A673 (cell line): ENCODE results near the gene OBSCN. TPM values are rescaled to one million over a fixed set of nuclear protein-coding genes. Genes with fewer than 3 reads are reported as not detected.
"Not testable (repeated sequence)": the region's sequence is repeated elsewhere in the genome, so short reads cannot be mapped to it uniquely, and the experiment has no call there.

Source experiments
- BruUV-seq: library from RNA; stranded (reverse); fragments of 400-500 nt; replicated peaks from 2 replicates; lab custom pipeline; 2021; lab: Mats Ljungman, UMichigan
- CTCF ChIA-PET: fragments of 300-600 bp; sonication (Branson Sonifier 250); formaldehyde crosslinking; loops from one replicate; lab custom pipeline; 2022; ENCODE audit warnings: antibody characterized with exemption; lab: Charles Lee
- POLR2A ChIA-PET: fragments of 300-600 bp; sonication (Branson Sonifier 250); formaldehyde crosslinking; loops from one replicate; lab custom pipeline; 2022; ENCODE audit warnings: antibody characterized with exemption; ENCODE audit not compliant: low non-redundant PET; lab: Charles Lee
- DNase-seq: peaks from one replicate; pipeline ENCODE4 v3.0.0-alpha.2; 2015; ENCODE audit warnings: low spot score
- H3K27ac ChIP-seq: fragments of 200-600 bp; sonication (generic); 2 replicates; pipeline ENCODE4 v1.5.1; 2016; ENCODE audit warnings: mixed run types, low read depth, mild to moderate bottlenecking, mixed read lengths, antibody characterized with exemption, low read length; ENCODE audit not compliant: poor library complexity, severe bottlenecking
- H3K27me3 ChIP-seq: fragments of 200-600 bp; sonication (generic); replicated peaks from 2 replicates; pipeline ENCODE4 v1.6.1; 2017; ENCODE audit warnings: mixed run types, low read depth, mild to moderate bottlenecking, mixed read lengths, antibody characterized with exemption, low read length; ENCODE audit not compliant: insufficient read depth, poor library complexity
- H3K36me3 ChIP-seq: fragments of 200-600 bp; sonication (generic); 2 replicates; pipeline ENCODE4 v1.6.1; 2016; ENCODE audit warnings: mixed run types, mild to moderate bottlenecking, mixed read lengths, antibody characterized with exemption, low read length; ENCODE audit not compliant: insufficient read depth, poor library complexity, severe bottlenecking
- H3K4me1 ChIP-seq: fragments of 200-600 bp; sonication (generic); 2 replicates; pipeline ENCODE4 v1.6.1; 2017; ENCODE audit warnings: mixed run types, mild to moderate bottlenecking, mixed read lengths, antibody characterized with exemption, low read length; ENCODE audit not compliant: insufficient read depth, poor library complexity, severe bottlenecking
- H3K4me3 ChIP-seq: fragments of 200-600 bp; sonication (generic); 2 replicates; pipeline ENCODE4 v1.5.1; 2016; ENCODE audit warnings: low read depth, mixed run types, mild to moderate bottlenecking, mixed read lengths, low read length; ENCODE audit not compliant: poor library complexity, severe bottlenecking
- H3K9me3 ChIP-seq: fragments of 200-600 bp; sonication (generic); 2 replicates; pipeline ENCODE4 v1.6.1; 2016; ENCODE audit warnings: mixed run types, low read depth, mild to moderate bottlenecking, mixed read lengths, antibody characterized with exemption, low read length; ENCODE audit not compliant: poor library complexity, severe bottlenecking
- EZH2 ChIP-seq: fragments of 200-600 bp; sonication (generic); IDR thresholded peaks from 2 replicates; pipeline ENCODE4 v1.6.1; 2017; ENCODE audit warnings: borderline replicate concordance, low read depth, mild to moderate bottlenecking, mixed read lengths, antibody characterized with exemption, low read length; ENCODE audit not compliant: poor library complexity, severe bottlenecking
- intact Hi-C: fragments of 100-400 bp; cut with micrococcal nuclease; formaldehyde crosslinking; loops from one replicate; pipeline ENCODE4 v1.10.0; 2022; ENCODE audit not compliant: unreplicated experiment
- total RNA-seq: library from RNA; stranded (reverse); gene quantifications from 2 replicates; pipeline ENCODE4 v1.2.3, GENCODE V29; 2021
- TF ChIP-seq, protein P1 (sequence below): fragments of 300-800, 200-600 bp; sonication (generic); conservative IDR thresholded peaks from 2 replicates; pipeline ENCODE4 v1.5.1; 2017; ENCODE audit warnings: low read depth, mild to moderate bottlenecking, antibody characterized with exemption, low read length, moderate library complexity, mixed read lengths

OBSCN gene
- total RNA-seq, 1 experiment from 2014 or later: 37.7 TPM

DNA sequence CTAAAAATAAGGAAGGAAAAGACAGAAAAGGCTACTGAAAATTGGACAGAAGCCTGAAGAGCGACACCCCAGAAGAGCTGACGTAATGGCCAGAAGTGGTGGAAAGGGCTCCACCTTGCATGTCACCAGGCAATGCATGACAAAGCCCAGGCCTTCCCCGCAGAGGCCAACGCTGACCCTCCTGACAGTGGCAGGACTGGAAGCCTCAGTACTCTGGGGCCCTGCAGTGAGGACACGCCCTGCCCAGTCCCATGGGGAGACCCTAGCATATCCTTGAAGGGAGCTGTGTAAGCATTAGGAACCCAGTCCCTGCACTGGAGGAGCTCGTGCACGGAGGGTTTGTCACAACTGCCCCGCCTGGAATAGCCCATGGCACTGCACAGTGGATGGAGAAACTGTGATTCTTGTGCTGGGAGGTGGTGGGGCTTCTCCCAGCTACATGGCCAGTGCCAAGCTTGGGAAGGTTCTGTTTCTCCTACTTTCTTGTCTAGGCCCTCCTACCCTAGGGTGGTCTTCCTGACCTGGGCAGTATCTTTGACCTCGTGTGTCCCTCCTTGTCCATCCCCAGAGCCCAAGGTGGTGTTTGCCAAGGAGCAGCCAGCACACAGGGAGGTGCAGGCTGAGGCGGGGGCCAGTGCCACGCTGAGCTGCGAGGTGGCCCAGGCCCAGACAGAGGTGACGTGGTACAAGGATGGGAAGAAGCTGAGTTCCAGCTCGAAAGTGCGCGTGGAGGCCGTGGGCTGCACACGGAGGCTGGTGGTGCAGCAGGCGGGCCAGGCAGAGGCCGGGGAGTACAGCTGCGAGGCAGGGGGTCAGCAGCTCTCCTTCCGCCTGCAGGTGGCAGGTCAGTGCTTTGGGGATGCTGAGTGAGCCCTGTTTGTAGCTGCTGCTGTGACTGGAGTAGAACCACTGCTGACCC, 60.4 kb downstream of the OBSCN start:
- ChIA-PET CTCF (interaction anchor here (0.6 kb wide), 1 partner anchor 197 kb away, joined by 3 read pairs; no protein-coding TSS in a partner anchor), POLR2A (no interaction called here)
- H3K27me3 ChIP-seq: no peaks in the 10 kb centered on the region
- intact Hi-C loops: no loop called here
- BruUV-seq: no TSS peak
- no peaks in the 10 kb centered on the region for H3K36me3 ChIP-seq
- no peak for DNase-seq
- TF ChIP-seq, protein P1, sequence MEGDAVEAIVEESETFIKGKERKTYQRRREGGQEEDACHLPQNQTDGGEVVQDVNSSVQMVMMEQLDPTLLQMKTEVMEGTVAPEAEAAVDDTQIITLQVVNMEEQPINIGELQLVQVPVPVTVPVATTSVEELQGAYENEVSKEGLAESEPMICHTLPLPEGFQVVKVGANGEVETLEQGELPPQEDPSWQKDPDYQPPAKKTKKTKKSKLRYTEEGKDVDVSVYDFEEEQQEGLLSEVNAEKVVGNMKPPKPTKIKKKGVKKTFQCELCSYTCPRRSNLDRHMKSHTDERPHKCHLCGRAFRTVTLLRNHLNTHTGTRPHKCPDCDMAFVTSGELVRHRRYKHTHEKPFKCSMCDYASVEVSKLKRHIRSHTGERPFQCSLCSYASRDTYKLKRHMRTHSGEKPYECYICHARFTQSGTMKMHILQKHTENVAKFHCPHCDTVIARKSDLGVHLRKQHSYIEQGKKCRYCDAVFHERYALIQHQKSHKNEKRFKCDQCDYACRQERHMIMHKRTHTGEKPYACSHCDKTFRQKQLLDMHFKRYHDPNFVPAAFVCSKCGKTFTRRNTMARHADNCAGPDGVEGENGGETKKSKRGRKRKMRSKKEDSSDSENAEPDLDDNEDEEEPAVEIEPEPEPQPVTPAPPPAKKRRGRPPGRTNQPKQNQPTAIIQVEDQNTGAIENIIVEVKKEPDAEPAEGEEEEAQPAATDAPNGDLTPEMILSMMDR: no peak
- TF ChIP-seq EZH2: no peak
- H3K9me3 ChIP-seq: no peaks in the 10 kb centered on the region
- no peaks in the 10 kb centered on the region for H3K4me1 ChIP-seq
- H3K4me3 ChIP-seq: no peak overlapping the region
- H3K27ac ChIP-seq: no peak overlapping the region

DNA sequence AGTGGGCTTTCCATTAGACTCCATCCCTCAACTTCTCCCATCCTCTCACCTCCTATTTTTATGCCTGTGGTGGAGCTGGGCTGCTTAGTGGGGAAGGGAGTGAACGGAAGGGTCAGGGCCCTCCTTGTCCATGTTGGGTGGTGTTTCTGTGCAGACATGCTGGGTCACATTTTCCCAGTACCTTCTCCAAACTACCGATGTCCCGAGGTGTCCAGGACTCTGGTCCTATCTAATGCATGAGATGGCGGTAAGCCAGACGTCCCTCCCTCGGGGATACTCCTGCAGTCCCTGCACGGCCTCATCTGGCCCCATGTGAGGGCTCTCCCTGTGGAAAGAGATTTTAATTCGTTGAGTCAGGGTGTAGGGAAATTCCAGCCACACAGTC, 61.0 kb downstream of the OBSCN start:
- Histone ChIP-seq H3K4me3 (no peak overlapping the region), H3K4me1 (no peaks in the 10 kb centered on the region), H3K36me3 (no peaks in the 10 kb centered on the region), H3K27ac (no peak overlapping the region), H3K27me3 (no peaks in the 10 kb centered on the region), H3K9me3 (no peaks in the 10 kb centered on the region)
- intact Hi-C loops: no loop called here
- DNase-seq: no peak
- POLR2A ChIA-PET: no interaction called here
- no TSS peak for BruUV-seq
- no peak for TF ChIP-seq EZH2
- TF ChIP-seq, protein P1: no peak
- CTCF ChIA-PET: interaction anchor here (0.6 kb wide), 1 partner anchor 196 kb away, joined by 3 read pairs; no protein-coding TSS in a partner anchor

DNA sequence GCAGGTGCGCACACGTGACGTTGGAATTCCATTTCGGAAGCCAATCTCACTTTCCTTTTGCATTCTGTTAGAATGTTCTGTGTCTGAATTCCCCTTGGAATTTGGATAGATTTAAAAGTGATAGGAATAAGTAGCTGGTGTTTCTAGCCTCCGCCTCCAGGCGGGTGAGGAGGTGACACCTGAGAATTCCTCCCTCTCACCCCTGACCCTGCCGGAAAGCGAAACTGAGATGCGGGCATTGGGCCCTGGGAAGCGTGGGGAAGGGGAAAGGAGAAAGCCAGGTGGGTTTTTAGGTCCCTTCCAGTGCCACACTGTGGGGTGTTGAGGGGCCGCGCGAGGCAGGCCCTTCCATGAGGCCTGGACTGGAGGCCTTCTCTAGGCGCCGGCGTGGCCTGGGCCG, 61.6 kb downstream of the OBSCN start:
- CTCF ChIA-PET, H3K27ac ChIP-seq, H3K27me3 ChIP-seq, BruUV-seq, H3K9me3 ChIP-seq, POLR2A ChIA-PET, DNase-seq, H3K4me1 ChIP-seq, intact Hi-C loops, H3K4me3 ChIP-seq, H3K36me3 ChIP-seq: not testable (repeated sequence)
